Fibroblast of villous mesenchyme (primary cell): ENCODE measurements around the gene MAGI1. TPM values are rescaled to one million over a fixed set of nuclear protein-coding genes. Genes with fewer than 3 reads are reported as not detected.
"Not testable (repeated sequence)": the region's sequence is repeated elsewhere in the genome, so short reads cannot be mapped to it uniquely, and the experiment has no call there.

Experiments used
- DNase-seq: peaks from one replicate; pipeline ENCODE4 v3.0.0-alpha.2; 2010; ENCODE audit warnings: low read depth
- H3K4me3 ChIP-seq: 2 replicates; pipeline ENCODE4 v1.5.1; 2011; ENCODE audit warnings: low read depth, mild to moderate bottlenecking, low read length
- CTCF ChIP-seq: IDR thresholded peaks from 2 replicates; pipeline ENCODE4 v1.5.1; 2012; ENCODE audit warnings: low read depth, mild to moderate bottlenecking, low read length; ENCODE audit not compliant: insufficient read depth
- total RNA-seq: library from RNA; depleted of rRNA; stranded (reverse); fragments of >200 nt; gene quantifications from 2 replicates; pipeline ENCODE4 v1.2.3, GENCODE V29; 2012

MAGI1 gene
- total RNA-seq, 1 donor = 20.7 TPM

GRCh38 chr3:65523878-65524277 is 514.8 kb downstream of the MAGI1 start:
- no peak for DNase-seq
- no peak for TF ChIP-seq CTCF
- no peak overlapping the region for H3K4me3 ChIP-seq

- TF ChIP-seq CTCF = no peak
- DNase-seq = no peak
- no peak overlapping the region for H3K4me3 ChIP-seq
Measured at GRCh38 chr3:65521032-65521431, 517.7 kb downstream of the MAGI1 start.

DNA sequence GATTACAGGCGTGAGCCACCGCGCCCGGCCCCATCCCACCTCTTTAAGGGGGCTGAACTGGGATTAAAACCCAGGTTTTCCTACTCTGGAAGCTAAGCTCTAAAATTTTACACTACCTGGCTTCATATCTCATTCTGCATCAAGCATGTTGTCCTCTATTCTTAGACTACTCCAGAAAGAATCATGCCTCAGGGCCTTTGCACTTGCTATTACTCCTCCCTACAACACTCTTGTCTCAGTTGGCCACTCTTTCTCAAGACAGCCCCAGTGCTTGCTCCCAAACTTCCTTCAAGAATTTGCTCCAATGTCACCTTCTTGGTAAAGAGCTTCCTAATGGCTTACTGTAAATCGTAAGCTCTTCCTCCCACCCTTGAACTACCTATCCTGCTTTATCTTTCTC is 521.7 kb downstream of the MAGI1 start:
- no peak overlapping the region for H3K4me3 ChIP-seq
- no peak for TF ChIP-seq CTCF
- DNase-seq = no peak

DNA sequence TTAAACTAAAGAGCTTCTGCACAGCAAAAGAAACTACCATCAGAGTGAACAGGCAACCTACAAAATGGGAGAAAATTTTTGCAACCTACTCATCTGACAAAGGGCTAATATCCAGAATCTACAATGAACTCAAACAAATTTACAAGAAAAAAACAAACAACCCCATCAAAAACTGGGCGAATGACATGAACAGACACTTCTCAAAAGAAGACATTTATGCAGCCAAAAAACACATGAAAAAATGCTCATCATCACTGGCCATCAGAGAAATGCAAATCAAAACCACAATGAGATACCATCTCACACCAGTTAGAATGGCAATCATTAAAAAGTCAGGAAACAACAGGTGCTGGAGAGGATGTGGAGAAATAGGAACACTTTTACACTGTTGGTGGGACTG is 524.4 kb downstream of the MAGI1 start:
- DNase-seq, H3K4me3 ChIP-seq: not testable (repeated sequence)

GRCh38 chr3:65509423-65509794 is 529.3 kb downstream of the MAGI1 start:
- DNase-seq = not testable (repeated sequence)
- H3K4me3 ChIP-seq = peak overlapping the region; percentile 47

DNA sequence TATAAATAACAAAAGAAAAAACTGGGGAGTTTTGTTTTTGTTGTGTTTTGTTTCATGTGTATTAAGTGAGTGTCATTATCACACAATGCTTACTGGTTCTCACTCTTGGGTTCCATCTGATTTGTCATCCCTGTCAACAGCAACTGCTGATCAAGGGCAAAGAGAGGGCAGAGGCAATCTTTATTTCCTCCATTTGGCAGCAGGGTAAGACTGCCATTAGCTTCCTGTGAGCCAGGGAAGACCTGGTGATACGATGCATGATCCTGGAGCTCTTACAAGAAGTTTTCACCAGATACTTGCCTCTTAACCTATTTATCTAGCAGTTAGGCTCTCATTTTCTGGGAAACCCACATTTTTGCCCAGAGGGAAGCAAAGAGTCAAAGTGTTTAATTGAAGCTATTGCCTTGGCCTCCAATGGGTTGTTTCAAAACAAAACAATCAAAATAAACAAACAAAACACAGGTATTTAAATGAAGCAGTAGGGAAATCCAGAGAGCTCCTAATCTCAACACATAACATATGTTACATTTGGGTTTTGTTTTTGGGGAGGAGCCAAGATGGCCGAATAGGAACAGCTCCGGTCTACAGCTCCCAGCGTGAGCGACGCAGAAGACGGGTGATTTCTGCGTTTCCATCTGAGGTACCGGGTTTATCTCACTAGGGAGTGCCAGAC is 529.8 kb downstream of the MAGI1 start:
- no peak for TF ChIP-seq CTCF
- peak overlapping the region; percentile 47 for H3K4me3 ChIP-seq
- DNase-seq = no peak

- H3K4me3 ChIP-seq = no peak overlapping the region
- DNase-seq = no peak
- TF ChIP-seq CTCF = no peak
Measured at GRCh38 chr3:65507437-65507836, 531.3 kb downstream of the MAGI1 start.

GRCh38 chr3:65503776-65504175 is 534.9 kb downstream of the MAGI1 start:
- no peak for DNase-seq
- TF ChIP-seq CTCF = no peak
- H3K4me3 ChIP-seq = no peak overlapping the region
